Panc1 (cell line): Measurements from ENCODE around the gene IL2RG. TPM values are rescaled to one million over a fixed set of nuclear protein-coding genes. Genes with fewer than 3 reads are reported as not detected.

ENCODE experiments used
- ATAC-seq: fragments of 200-7000 bp; cut with Tn5 transposase; 2 replicates; pipeline ENCODE4 v1.9.1; 2020; ENCODE audit warnings: mild to moderate bottlenecking, moderate library complexity
- BruUV-seq: library from RNA; stranded (reverse); fragments of 400-500 nt; replicated peaks from 2 replicates; lab custom pipeline; 2021; lab: Mats Ljungman, UMichigan
- CTCF ChIA-PET: fragments of 300-600 bp; sonication (Branson Sonifier 250); formaldehyde crosslinking; loops from one replicate; lab custom pipeline; 2022; ENCODE audit warnings: antibody characterized with exemption; lab: Charles Lee
- POLR2A ChIA-PET: fragments of 300-600 bp; sonication (Branson Sonifier 250); formaldehyde crosslinking; loops from one replicate; lab custom pipeline; 2022; ENCODE audit warnings: antibody characterized with exemption; lab: Charles Lee
- DNase-seq: peaks from one replicate; pipeline ENCODE4 v3.0.0-alpha.2; 2010; ENCODE audit warnings: low read depth, low spot score
- H3K27ac ChIP-seq: 2 replicates; pipeline ENCODE4 v1.5.1; 2011; ENCODE audit warnings: mild to moderate bottlenecking, low read length, inconsistent platforms
- H3K27me3 ChIP-seq: fragments of 200-500 bp; sonication (Bioruptor generic); 2 replicates; pipeline ENCODE4 v1.6.0; 2014; ENCODE audit warnings: low read length, inconsistent platforms; ENCODE audit not compliant: control insufficient read depth, insufficient read depth
- H3K36me3 ChIP-seq: fragments of 200-500 bp; sonication (Bioruptor generic); 2 replicates; pipeline ENCODE4 v1.5.1; 2014; ENCODE audit warnings: inconsistent platforms, mild to moderate bottlenecking, low read length, moderate library complexity; ENCODE audit not compliant: control insufficient read depth, insufficient read depth
- H3K4me1 ChIP-seq: 2 replicates; pipeline ENCODE4 v1.5.1; 2011; ENCODE audit warnings: inconsistent platforms, mild to moderate bottlenecking, low read length, moderate library complexity; ENCODE audit not compliant: control insufficient read depth, insufficient read depth
- H3K4me3 ChIP-seq, 2 experiments: 2 replicates each; pipeline ENCODE4 v1.5.1; 2011 to 2012; ENCODE audit warnings: low read depth in 2 of 2, low read length in 2 of 2, mild to moderate bottlenecking in 2 of 2, inconsistent platforms in 1 of 2, moderate library complexity in 1 of 2
- H3K9me3 ChIP-seq: fragments of 200-500 bp; sonication (Bioruptor generic); 2 replicates; pipeline ENCODE4 v1.5.1; 2014; ENCODE audit warnings: low read depth, mild to moderate bottlenecking, inconsistent platforms, low read length, moderate library complexity; ENCODE audit not compliant: control insufficient read depth, insufficient read depth
- POLR2AphosphoS5 ChIP-seq: IDR thresholded peaks from 2 replicates; pipeline ENCODE4 v1.6.1; 2012; ENCODE audit warnings: mild to moderate bottlenecking, low read depth, low read length, moderate library complexity
- SIN3A ChIP-seq: IDR thresholded peaks from 2 replicates; pipeline ENCODE4 v1.6.1; 2012; ENCODE audit warnings: low read depth, mild to moderate bottlenecking, low read length, moderate library complexity, borderline replicate concordance; ENCODE audit not compliant: insufficient read depth
- TCF7L2 ChIP-seq: IDR thresholded peaks from 2 replicates; pipeline ENCODE4 v1.6.1; 2011; ENCODE audit warnings: mild to moderate bottlenecking, low read depth, low read length, inconsistent platforms
- in situ Hi-C: cut with HindIII; loops from 2 replicates; pipeline ENCODE4 v1.10.0; 2016; ENCODE audit warnings: low sequenced_read_pairs, low pct_unique_long_range_greater_than_20kb
- intact Hi-C: fragments of 100-400 bp; cut with micrococcal nuclease; formaldehyde crosslinking; loops from one replicate; pipeline ENCODE4 v1.10.0; 2022; ENCODE audit not compliant: unreplicated experiment
- total RNA-seq: library from RNA; stranded (reverse); gene quantifications from one replicate; pipeline ENCODE4 v1.2.1, GENCODE V29; 2021; ENCODE audit not compliant: unreplicated experiment
- TF ChIP-seq, protein P1 (sequence below): fragments of 450-650 bp; IDR thresholded peaks from 2 replicates; pipeline ENCODE4 v1.5.1; 2017; ENCODE audit warnings: mild to moderate bottlenecking
- TF ChIP-seq, protein P2 (sequence below), 2 experiments: IDR thresholded peaks; 2 replicates each; pipeline ENCODE4 v1.6.1; 2011 to 2012; ENCODE audit warnings: low read depth in 2 of 2, control low read depth in 1 of 2, low read length in 1 of 2, mild to moderate bottlenecking in 1 of 2, moderate library complexity in 1 of 2; ENCODE audit not compliant: insufficient read depth in 1 of 2

The IL2RG gene
- total RNA-seq, 1 experiment from 2014 or later = 0.28 TPM

DNA sequence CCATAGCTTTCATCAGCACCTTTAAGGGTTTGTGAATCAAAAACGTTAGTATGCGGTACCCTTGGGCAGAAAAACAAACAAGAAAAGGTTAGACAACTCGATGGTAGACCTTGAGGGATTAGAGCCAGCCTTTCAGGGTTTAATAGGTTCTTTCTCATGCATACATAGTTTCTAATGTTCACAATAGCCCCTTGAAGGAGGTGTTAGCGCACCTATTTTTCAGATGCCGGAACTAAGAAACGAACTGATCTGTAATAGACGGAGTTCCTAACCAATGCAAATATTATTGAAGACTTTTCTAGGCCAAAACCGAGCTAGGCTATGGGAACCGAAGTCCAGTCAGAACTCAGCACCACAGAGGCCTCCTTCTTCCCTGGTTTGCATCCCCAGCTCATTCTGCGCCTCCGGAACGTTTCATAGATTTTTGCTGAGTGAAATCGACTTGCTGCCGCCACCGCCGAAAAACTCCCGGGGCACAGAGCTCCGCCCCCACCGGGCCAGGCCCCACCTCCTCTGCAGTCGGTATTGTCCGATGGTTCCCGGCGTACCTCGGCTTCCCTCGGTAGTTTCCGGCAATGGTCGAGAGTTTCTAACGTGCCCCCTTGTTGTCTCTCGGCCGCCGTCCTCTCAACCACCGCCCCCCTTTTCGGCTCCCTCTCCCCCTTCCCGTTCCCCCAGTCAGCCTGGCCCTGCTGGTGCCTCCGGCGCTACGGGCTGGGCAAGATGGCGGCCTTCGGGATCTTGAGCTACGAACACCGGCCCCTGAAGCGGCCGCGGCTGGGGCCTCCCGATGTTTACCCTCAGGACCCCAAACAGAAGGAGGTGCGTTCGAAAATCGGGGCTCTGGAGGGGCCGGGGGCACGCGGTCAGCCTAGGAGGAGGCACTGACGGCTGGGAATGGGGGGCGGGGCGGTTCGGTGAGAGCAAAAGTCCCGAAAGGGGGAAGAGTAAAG, 6.9 kb upstream of the IL2RG start, which contains the start of gene MED12:
Gene MED12, plus strand, starts transcription at position 565 of the 953 bp plus-strand sequence. Its CDS starts 159 bp downstream, at position 724.
- intact Hi-C loops (no loop called here), in situ Hi-C loops (no loop called here)
- Histone ChIP-seq H3K4me1 (peaks cover 5% of the 10 kb centered on the region), H3K4me3 (peak within 1 kb of the TSS; percentile 75 to 81), H3K27me3 (no peaks in the 10 kb centered on the region), H3K9me3 (no peaks in the 10 kb centered on the region), H3K36me3 (no peaks in the 10 kb centered on the region; the same call in 1 of the 2 replicates), H3K27ac (peak within 1 kb of the TSS; percentile 81)
- TF ChIP-seq POLR2AphosphoS5 = peak; percentile 47; the same call in 1 of the 2 replicates
- TF ChIP-seq, protein P1, sequence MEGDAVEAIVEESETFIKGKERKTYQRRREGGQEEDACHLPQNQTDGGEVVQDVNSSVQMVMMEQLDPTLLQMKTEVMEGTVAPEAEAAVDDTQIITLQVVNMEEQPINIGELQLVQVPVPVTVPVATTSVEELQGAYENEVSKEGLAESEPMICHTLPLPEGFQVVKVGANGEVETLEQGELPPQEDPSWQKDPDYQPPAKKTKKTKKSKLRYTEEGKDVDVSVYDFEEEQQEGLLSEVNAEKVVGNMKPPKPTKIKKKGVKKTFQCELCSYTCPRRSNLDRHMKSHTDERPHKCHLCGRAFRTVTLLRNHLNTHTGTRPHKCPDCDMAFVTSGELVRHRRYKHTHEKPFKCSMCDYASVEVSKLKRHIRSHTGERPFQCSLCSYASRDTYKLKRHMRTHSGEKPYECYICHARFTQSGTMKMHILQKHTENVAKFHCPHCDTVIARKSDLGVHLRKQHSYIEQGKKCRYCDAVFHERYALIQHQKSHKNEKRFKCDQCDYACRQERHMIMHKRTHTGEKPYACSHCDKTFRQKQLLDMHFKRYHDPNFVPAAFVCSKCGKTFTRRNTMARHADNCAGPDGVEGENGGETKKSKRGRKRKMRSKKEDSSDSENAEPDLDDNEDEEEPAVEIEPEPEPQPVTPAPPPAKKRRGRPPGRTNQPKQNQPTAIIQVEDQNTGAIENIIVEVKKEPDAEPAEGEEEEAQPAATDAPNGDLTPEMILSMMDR = no peak
- POLR2A ChIA-PET = interaction anchor here (0.6 kb wide), 1 partner anchor 64 kb away, joined by 3 read pairs; no protein-coding TSS in a partner anchor
- ATAC-seq = peak; percentile 99
- no peak for DNase-seq
- no TSS peak for BruUV-seq
- CTCF ChIA-PET = no interaction called here

DNA sequence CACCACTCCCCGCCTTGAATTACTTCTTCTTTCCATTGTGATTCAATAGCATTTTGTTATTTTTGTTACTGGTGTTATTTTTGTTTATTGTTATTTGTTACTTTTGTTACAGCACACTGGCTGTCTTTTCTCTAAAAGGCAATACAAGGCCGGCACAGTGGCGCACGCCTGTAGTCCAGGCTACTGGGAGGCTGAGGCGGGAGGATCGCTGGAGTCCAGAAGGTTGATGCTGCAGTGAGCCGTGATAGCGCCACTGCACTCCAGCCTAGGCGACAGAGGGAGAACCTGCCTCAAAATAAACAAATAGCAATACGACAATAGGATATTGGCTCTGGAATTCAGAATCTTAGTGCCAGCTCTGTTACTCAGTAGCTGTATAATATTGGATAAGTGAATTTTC, 6.0 kb upstream of the IL2RG start:
- ChIA-PET CTCF (no interaction called here), POLR2A (no interaction called here)
- H3K27ac ChIP-seq = no peak overlapping the region
- no peaks in the 10 kb centered on the region for H3K36me3 ChIP-seq
- no peaks in the 10 kb centered on the region for H3K27me3 ChIP-seq
- no TSS peak for BruUV-seq
- intact Hi-C loops = no loop called here
- H3K4me3 ChIP-seq = no peak overlapping the region
- in situ Hi-C loops = no loop called here
- TF ChIP-seq SIN3A (no peak), TCF7L2 (no peak), POLR2AphosphoS5 (no peak)
- TF ChIP-seq, protein P2, sequence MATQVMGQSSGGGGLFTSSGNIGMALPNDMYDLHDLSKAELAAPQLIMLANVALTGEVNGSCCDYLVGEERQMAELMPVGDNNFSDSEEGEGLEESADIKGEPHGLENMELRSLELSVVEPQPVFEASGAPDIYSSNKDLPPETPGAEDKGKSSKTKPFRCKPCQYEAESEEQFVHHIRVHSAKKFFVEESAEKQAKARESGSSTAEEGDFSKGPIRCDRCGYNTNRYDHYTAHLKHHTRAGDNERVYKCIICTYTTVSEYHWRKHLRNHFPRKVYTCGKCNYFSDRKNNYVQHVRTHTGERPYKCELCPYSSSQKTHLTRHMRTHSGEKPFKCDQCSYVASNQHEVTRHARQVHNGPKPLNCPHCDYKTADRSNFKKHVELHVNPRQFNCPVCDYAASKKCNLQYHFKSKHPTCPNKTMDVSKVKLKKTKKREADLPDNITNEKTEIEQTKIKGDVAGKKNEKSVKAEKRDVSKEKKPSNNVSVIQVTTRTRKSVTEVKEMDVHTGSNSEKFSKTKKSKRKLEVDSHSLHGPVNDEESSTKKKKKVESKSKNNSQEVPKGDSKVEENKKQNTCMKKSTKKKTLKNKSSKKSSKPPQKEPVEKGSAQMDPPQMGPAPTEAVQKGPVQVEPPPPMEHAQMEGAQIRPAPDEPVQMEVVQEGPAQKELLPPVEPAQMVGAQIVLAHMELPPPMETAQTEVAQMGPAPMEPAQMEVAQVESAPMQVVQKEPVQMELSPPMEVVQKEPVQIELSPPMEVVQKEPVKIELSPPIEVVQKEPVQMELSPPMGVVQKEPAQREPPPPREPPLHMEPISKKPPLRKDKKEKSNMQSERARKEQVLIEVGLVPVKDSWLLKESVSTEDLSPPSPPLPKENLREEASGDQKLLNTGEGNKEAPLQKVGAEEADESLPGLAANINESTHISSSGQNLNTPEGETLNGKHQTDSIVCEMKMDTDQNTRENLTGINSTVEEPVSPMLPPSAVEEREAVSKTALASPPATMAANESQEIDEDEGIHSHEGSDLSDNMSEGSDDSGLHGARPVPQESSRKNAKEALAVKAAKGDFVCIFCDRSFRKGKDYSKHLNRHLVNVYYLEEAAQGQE (IDR thresholded peaks at IDR 0.05; ENCODE audit: insufficient read depth in 1 of 2, low read depth in 2 of 2, low read length in 1 of 2) = no peak
- TF ChIP-seq, protein P1 = no peak
- peaks cover 5% of the 10 kb centered on the region for H3K4me1 ChIP-seq
- ATAC-seq (no peak), DNase-seq (no peak)
- no peaks in the 10 kb centered on the region for H3K9me3 ChIP-seq
